Astrocyte (in vitro differentiated cells and primary cell): Measurements from ENCODE around the gene HLA-F. TPM values are rescaled to one million over a fixed set of nuclear protein-coding genes. Genes with fewer than 3 reads are reported as not detected.

Source experiments
- DNase-seq: peaks from one replicate; pipeline ENCODE4 v3.0.0-alpha.2; 2010; ENCODE audit warnings: low read depth
- FAIRE-seq: peaks from 2 replicates; lab custom pipeline; 2011; peaks lifted over from hg19 to GRCh38; lab: Jason Lieb, UNC
- H2AFZ ChIP-seq: 2 replicates; pipeline ENCODE4 v1.6.0; 2012; ENCODE audit warnings: low read depth, low read length, inconsistent platforms
- H3K27ac ChIP-seq: 2 replicates; pipeline ENCODE4 v1.5.1; 2011; ENCODE audit warnings: low read depth, low read length, inconsistent platforms
- H3K27me3 ChIP-seq: 2 replicates; pipeline ENCODE4 v1.6.0; 2011; ENCODE audit warnings: low read length, inconsistent platforms; ENCODE audit not compliant: insufficient read depth
- H3K36me3 ChIP-seq: 2 replicates; pipeline ENCODE4 v1.5.1; 2011; ENCODE audit warnings: low read length, inconsistent platforms; ENCODE audit not compliant: insufficient read depth
- H3K4me1 ChIP-seq: 2 replicates; pipeline ENCODE4 v1.5.1; 2011; ENCODE audit warnings: low read length, inconsistent platforms; ENCODE audit not compliant: insufficient read depth
- H3K4me2 ChIP-seq: 2 replicates; pipeline ENCODE4 v1.6.0; 2012; ENCODE audit warnings: low read length, inconsistent platforms
- H3K4me3 ChIP-seq: 2 replicates; pipeline ENCODE4 v1.5.1; 2011; ENCODE audit warnings: low read depth, mild to moderate bottlenecking, low read length, inconsistent platforms; ENCODE audit not compliant: insufficient read depth
- H3K79me2 ChIP-seq: 2 replicates; pipeline ENCODE4 v1.6.0; 2012; ENCODE audit warnings: mild to moderate bottlenecking, low read length, inconsistent platforms; ENCODE audit not compliant: insufficient read depth
- H3K9ac ChIP-seq: 2 replicates; pipeline ENCODE4 v1.6.0; 2012; ENCODE audit warnings: mild to moderate bottlenecking, low read length, inconsistent platforms
- H3K9me3 ChIP-seq: 2 replicates; pipeline ENCODE4 v1.5.1; 2012; ENCODE audit warnings: low read depth, mild to moderate bottlenecking, low read length, inconsistent platforms; ENCODE audit not compliant: insufficient read depth
- H4K20me1 ChIP-seq: 2 replicates; pipeline ENCODE4 v1.6.0; 2012; ENCODE audit warnings: low read length, inconsistent platforms; ENCODE audit not compliant: insufficient read depth
- H3K27ac Mint-ChIP-seq: one replicate; pipeline ENCODE4 v1.8.0; 2021; ENCODE audit warnings: mild to moderate bottlenecking, mixed read lengths; ENCODE audit not compliant: unreplicated experiment
- H3K27me3 Mint-ChIP-seq: one replicate; pipeline ENCODE4 v1.8.0; 2021; ENCODE audit warnings: low read depth, mixed read lengths; ENCODE audit not compliant: unreplicated experiment
- H3K36me3 Mint-ChIP-seq: one replicate; pipeline ENCODE4 v1.8.0; 2021; ENCODE audit warnings: low read depth, mixed read lengths; ENCODE audit not compliant: unreplicated experiment
- H3K4me1 Mint-ChIP-seq: one replicate; pipeline ENCODE4 v1.8.0; 2021; ENCODE audit warnings: low read depth, mixed read lengths; ENCODE audit not compliant: unreplicated experiment
- H3K4me3 Mint-ChIP-seq: one replicate; pipeline ENCODE4 v1.8.0; 2021; ENCODE audit warnings: mild to moderate bottlenecking, moderate library complexity, mixed read lengths; ENCODE audit not compliant: unreplicated experiment
- H3K9me3 Mint-ChIP-seq: one replicate; pipeline ENCODE4 v1.8.0; 2021; ENCODE audit warnings: mild to moderate bottlenecking, mixed read lengths; ENCODE audit not compliant: unreplicated experiment
- CTCF ChIP-seq: IDR thresholded peaks from 2 replicates; pipeline ENCODE4 v1.5.1; 2011; ENCODE audit warnings: low read depth, mild to moderate bottlenecking, inconsistent platforms, low read length, moderate library complexity; ENCODE audit not compliant: insufficient read depth
- EZH2 ChIP-seq: IDR thresholded peaks from 2 replicates; pipeline ENCODE4 v1.6.1; 2012; ENCODE audit warnings: mild to moderate bottlenecking, low read length, inconsistent platforms; ENCODE audit not compliant: insufficient read depth
- total RNA-seq: library from RNA; stranded (reverse); gene quantifications from 2 replicates; pipeline ENCODE4 v1.2.1, GENCODE V29; 2021

The HLA-F gene
- total RNA-seq, 1 donor from 2014 or later: 7.4 TPM

- Histone ChIP-seq H3K4me1 (no peaks in the 10 kb centered on the region), H3K4me3 (no peak overlapping the region), H3K36me3 (no peaks in the 10 kb centered on the region), H3K79me2 (no peaks in the 10 kb centered on the region), H4K20me1 (no peaks in the 10 kb centered on the region), H3K27me3 (no peaks in the 10 kb centered on the region), H2AFZ (no peak overlapping the region), H3K4me2 (no peak overlapping the region), H3K9ac (no peak overlapping the region), H3K9me3 (no peaks in the 10 kb centered on the region), H3K27ac (no peak overlapping the region)
- no peak for TF ChIP-seq CTCF
- no peak for TF ChIP-seq EZH2
- Mint-ChIP-seq H3K4me1 (no peaks in the 10 kb centered on the region), H3K4me3 (no peak overlapping the region), H3K27ac (no peak overlapping the region), H3K36me3 (no peaks in the 10 kb centered on the region), H3K27me3 (no peaks in the 10 kb centered on the region), H3K9me3 (no peaks in the 10 kb centered on the region)
- FAIRE-seq (no peak), DNase-seq (no peak)
These were observed 37.4 kb upstream of the HLA-F start for GRCh38 chr6:29685718-29686326.

- no peak overlapping the region for H3K9ac ChIP-seq
- H3K4me2 ChIP-seq: no peak overlapping the region
- Mint-ChIP-seq H3K27ac (no peak overlapping the region), H3K27me3 (peaks cover 2% of the 10 kb centered on the region), H3K36me3 (no peaks in the 10 kb centered on the region), H3K9me3 (peaks cover 2% of the 10 kb centered on the region), H3K4me3 (no peak overlapping the region), H3K4me1 (no peaks in the 10 kb centered on the region)
- no peak for DNase-seq
- FAIRE-seq: no peak
- no peak overlapping the region for H3K27ac ChIP-seq
- no peaks in the 10 kb centered on the region for H3K79me2 ChIP-seq
- H3K4me1 ChIP-seq: no peaks in the 10 kb centered on the region
- peaks cover 3% of the 10 kb centered on the region for H3K9me3 ChIP-seq
- TF ChIP-seq EZH2 (no peak), CTCF (no peak)
- no peak overlapping the region for H2AFZ ChIP-seq
- H3K4me3 ChIP-seq: no peak overlapping the region
- H4K20me1 ChIP-seq: no peaks in the 10 kb centered on the region
- no peaks in the 10 kb centered on the region for H3K27me3 ChIP-seq
- H3K36me3 ChIP-seq: no peaks in the 10 kb centered on the region
These were observed 28.6 kb upstream of the HLA-F start for GRCh38 chr6:29694637-29695036.
